DND-41 (cell line): ENCODE measurements around the gene GRM7.

ENCODE experiments used
- CTCF ChIP-seq: IDR thresholded peaks from 2 replicates; pipeline ENCODE4 v1.5.1; 2012; ENCODE audit warnings: borderline replicate concordance, low read length, moderate library complexity, mild to moderate bottlenecking; ENCODE audit not compliant: poor library complexity, severe bottlenecking; ENCODE audit errors: extremely low read depth
- EZH2 ChIP-seq: IDR thresholded peaks from 3 replicates; pipeline ENCODE4 v1.6.1; 2012; ENCODE audit warnings: borderline replicate concordance, low read depth, mild to moderate bottlenecking, moderate library complexity, low read length, inconsistent platforms; ENCODE audit not compliant: severe bottlenecking

DNA sequence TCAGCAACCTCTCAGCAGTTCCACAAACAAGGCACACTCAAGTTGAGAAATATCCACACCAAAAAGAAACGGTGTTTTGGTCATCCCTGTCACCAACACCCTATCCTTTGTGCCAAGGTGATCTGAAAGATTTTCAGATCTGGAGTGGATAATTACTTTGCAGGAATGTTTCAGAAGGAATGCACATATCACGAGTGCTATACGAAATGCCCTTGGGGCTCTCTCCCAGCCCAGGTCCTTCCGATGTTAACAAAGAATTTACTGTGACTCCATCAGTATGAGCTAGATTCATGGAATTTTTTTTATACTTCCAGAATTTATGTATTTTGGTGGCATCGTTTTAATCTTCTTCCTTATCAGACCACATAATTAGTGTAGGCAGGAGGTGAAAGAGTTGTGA, 105.0 kb downstream of the GRM7 start:
- TF ChIP-seq CTCF (no peak), EZH2 (no peak)
